GM12892 (cell line): ENCODE measurements around the gene EFCAB5. TPM values are rescaled to one million over a fixed set of nuclear protein-coding genes. Genes with fewer than 3 reads are reported as not detected.
"Not testable (repeated sequence)": the region's sequence is repeated elsewhere in the genome, so short reads cannot be mapped to it uniquely, and the experiment has no call there.

Experiments used
- DNase-seq: peaks from one replicate; pipeline ENCODE4 v3.0.0; 2011; ENCODE audit not compliant: insufficient read length
- FAIRE-seq: peaks from 2 replicates; lab custom pipeline; 2011; peaks lifted over from hg19 to GRCh38; lab: Jason Lieb, UNC
- POLR2A ChIP-seq: IDR thresholded peaks from 2 replicates; pipeline ENCODE4 v1.6.1; 2011; ENCODE audit warnings: low read depth, low read length, control low read depth
- POLR2AphosphoS5 ChIP-seq: IDR thresholded peaks from 2 replicates; pipeline ENCODE4 v1.6.1; 2011; ENCODE audit warnings: low read depth, low read length, control low read depth
- TAF1 ChIP-seq: IDR thresholded peaks from 2 replicates; pipeline ENCODE4 v1.6.1; 2011; ENCODE audit warnings: low read depth, mild to moderate bottlenecking, control low read depth, low read length, borderline replicate concordance
- polyA plus RNA-seq: library from polyadenylated mRNA; unstranded; fragments of >200 nt; gene quantifications from one replicate; pipeline ENCODE4 v1.2.1, GENCODE V29; 2012; ENCODE audit warnings: missing spikeins, inconsistent platforms; ENCODE audit not compliant: missing spikeins

The EFCAB5 gene
- polyA plus RNA-seq = 0.45 TPM

DNA sequence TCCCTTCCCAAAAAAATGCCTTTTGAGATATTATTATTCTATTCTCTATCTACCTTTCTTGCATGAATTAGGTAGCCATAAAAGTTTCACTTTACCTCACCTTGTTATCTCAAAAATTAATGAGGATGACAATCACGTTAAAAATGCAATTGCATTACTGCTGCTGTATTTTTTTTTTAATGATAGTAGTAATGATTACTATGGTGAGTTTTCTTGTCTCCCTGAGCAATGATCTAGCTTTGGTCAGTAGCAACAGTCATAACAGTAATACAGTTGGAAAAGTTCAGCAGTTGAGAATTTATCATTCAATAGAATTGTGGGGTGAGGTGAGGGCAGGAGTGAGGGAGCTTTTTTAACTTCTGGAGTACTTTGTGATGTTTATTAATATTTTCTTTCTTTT is at the start of gene EFCAB5:
EFCAB5 (plus strand) TSS at position 301 of the 400 bp plus-strand sequence. CDS start 163 bp downstream, outside the sequence.
- FAIRE-seq = no peak
- TF ChIP-seq POLR2A = no peak
- TF ChIP-seq TAF1 = no peak
- TF ChIP-seq POLR2AphosphoS5 = no peak
- DNase-seq = no peak

DNA sequence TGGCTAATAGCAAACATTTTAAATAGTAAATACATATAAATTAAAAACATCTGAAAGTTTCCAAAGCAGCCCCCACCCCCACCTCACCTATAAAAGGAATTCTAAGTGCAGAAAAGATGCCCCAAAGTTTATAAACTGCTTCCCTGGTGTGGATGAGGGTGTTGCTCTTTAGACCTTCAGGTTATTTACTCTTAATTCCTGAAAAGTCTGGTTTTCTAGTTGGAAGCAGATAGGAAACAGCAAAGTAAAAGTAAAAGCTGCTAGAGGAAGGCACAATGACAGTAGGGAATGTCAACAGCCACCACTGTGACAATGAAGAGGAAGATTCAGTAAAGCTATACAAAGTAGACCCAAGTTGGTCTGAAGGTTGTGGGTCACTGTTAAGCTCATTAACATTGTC is 49.2 kb upstream of the EFCAB5 start:
- DNase-seq = no peak
- FAIRE-seq = no peak
- no peak for TF ChIP-seq TAF1
- TF ChIP-seq POLR2AphosphoS5 = no peak
- TF ChIP-seq POLR2A = no peak

DNA sequence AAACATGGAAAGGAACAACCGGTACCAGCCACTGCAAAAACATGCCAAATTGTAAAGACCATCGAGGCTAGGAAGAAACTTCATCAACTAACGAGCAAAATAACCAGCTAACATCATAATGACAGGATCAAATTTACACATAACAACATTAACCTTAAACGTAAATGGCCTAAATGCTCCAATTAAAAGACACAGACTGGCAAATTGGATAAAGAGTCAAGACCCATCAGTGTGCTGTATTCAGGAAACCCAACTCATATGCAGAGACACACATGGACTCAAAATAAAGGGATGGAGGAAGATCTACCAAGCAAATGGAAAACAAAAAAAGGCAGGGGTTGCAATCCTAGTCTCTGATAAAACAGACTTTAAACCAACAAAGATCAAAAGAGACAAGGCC is 44.3 kb upstream of the EFCAB5 start:
- not testable (repeated sequence) for FAIRE-seq, DNase-seq

DNA sequence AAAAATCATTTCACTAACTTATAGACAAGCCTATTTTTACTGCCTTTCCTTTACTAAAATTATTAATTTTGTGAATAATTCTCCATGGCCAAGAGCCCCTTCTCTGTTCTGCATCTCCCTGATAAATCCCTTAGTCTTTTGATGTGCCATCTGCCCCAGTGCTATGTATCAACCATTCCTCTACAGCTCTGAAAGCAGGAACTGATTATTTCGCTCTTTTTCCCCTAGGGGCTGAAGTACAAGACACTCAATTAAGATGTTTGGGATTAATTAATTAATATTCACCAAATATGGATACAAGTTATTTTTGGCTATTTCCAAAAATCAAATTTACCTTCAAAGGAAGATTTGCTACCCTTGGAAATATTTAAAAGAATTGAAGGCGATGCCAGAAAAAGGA is 38.0 kb upstream of the EFCAB5 start:
- no peak for FAIRE-seq
- TF ChIP-seq TAF1 (no peak), POLR2AphosphoS5 (no peak), POLR2A (no peak)
- no peak for DNase-seq

DNA sequence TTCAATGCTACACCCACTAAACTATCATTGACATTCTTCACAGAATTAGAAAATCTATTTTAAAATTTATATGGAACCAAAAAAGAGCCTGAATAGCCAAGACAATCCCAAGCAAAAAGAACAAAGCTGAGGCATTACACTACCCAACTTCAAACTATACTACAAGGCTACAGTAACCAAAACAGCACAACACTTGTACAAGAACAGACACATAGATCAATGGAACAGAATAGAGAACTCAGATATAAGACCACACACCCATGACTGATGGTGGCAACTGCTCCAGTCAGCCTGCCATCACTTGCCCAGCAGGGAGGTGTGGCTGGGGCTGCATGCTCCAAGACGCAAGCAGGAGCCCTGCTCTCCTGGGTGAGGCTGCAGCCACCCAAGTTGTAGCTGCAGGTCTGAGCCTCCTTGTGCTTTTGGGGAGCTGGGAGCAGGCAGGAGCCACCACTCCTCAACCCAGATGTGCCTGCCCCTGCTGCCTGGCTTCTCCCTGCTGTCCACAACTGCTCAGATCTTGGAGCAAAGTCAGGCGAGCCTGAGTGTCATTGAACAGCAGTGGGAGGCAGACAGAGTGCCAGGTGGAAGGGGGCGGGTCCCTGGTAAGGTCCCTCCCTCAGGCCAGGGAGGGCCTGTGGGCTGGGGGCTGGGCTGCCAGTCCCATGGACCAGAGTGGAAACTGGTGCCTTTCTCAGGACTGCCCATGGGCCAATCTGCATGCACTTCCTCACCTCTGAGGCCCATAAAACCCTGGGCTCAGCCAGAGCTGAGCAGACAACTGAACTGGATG is 36.2 kb upstream of the EFCAB5 start:
- TF ChIP-seq POLR2A (no peak), POLR2AphosphoS5 (no peak), TAF1 (no peak)
- DNase-seq (no peak), FAIRE-seq (no peak)

DNA sequence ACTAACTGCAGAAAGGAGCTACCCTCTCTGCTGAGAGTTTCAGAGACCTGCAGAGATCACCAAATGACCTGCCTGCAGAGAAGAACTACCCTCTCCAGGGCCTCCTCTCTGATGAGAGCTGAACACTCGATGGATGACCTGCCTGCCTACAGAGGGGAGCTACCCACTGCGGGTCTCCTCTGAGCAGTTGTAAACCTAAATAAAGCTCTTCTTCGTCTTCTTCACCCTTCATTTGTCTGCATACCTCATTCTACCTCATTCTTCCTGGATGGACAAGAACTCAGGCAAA is 35.6 kb upstream of the EFCAB5 start:
- no peak for DNase-seq
- no peak for FAIRE-seq
- TF ChIP-seq TAF1 (no peak), POLR2A (no peak), POLR2AphosphoS5 (no peak)

DNA sequence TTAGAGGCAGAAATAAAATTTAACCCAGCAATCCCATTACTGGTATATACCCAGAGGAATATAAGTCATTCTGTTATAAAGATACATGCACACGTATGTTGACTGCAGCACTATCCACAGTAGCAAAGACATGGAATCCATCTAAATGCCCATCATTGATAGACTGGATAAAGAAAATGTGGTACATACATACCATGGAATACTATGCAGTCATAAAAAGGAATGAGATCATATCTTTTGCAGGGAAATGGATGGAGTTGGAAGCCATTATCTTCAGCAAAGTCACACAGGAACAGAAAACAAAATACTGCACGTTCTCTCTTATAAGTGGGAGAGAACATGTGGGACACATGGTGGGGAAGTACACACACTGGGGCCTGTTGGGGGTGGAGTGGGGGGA is 34.5 kb upstream of the EFCAB5 start:
- DNase-seq (no peak), FAIRE-seq (no peak)
- no peak for TF ChIP-seq TAF1
- no peak for TF ChIP-seq POLR2A
- no peak for TF ChIP-seq POLR2AphosphoS5

DNA sequence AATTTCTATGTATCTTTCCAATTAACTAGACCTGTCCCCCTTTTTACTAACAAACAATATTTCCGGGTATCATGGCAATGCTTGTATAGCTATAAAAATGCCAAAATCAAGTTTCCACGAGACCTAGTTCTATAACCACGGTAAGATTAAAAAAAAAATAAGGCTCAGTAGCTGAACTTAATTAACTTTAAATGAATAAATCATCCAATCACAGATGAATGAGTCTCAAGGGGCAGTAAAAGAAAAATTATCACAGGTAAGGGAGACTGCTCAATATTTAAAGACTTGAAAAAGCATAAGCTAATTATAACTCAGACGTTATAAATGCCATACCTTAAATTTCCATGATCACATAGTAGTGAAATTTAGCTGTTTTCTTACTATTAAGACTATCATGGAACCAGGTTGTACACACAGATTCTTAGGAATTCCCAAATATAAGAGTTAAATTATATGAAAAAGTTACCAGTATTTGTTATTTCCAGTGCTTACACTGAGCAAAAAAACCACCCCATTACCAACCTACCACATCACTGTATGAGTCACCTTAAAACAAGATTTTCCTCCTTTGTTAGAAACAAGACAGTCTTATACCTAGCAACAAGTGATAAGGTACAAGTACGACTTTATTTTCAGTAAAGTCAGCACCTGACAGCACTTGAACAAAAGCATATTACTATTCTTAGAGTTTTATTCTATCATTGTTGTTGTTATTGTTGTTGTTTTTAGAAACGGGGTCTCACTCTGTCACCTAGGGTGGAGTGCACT is 32.0 kb upstream of the EFCAB5 start:
- FAIRE-seq (no peak), DNase-seq (no peak)
- TF ChIP-seq POLR2AphosphoS5 = no peak
- TF ChIP-seq POLR2A = no peak
- no peak for TF ChIP-seq TAF1

DNA sequence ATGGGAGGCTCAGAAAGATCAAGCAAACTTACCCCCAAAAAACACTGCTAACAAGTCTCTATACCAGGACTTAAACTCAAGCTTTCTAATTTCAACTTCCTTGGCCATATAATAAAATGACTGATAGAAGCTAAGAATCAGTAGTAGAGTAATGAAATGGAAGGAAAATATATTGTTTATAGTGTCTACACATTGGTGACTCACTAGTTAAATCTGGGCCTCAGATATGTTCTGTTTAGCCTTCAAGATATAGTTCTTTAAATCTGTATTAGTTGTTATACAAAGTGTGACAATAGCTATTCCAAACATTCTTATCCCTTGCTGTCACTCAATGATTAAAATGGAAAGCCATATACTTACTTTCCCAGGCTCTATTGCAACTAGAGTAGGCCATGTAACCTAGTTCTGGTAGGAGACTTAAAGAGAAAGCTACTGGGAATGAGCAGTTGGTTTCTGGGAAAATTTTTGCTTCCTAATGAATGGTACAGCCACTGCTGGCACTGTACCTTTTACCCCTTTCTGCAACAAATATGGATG is 29.7 kb upstream of the EFCAB5 start:
- TF ChIP-seq POLR2A (no peak), TAF1 (no peak), POLR2AphosphoS5 (no peak)
- DNase-seq (no peak), FAIRE-seq (no peak)

DNA sequence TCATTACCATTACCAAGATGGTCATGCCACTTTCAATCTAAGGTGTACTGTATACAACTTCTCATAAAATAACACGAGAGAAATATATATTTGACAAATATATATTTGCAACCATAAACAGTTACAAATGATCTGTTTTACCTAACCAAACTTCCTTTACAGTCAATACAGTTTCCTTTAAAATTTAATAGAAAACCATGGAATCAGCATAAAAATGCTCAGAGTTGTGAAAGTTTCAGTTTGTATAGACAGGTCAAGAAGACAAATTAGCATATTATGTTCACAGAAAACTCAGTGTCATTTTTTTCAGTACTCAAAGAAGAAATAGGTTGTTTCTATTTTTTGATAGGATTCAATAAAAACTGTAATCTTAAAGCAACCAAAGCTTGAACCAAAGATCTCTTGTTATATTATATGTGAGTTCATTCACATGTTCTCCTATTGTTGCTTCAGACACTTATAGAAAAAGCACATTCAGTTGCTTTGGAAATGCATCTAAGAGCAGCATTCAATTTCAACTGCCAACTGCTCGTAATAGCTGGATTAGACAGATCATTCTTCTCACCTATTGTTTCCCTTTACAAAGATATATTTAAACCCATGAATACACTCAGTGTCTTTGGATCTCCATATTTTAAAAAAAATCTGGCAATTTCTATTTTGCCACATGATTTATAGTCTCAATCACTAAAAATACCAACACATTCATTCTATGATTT is 26.5 kb upstream of the EFCAB5 start:
- peak; percentile 17 for FAIRE-seq

DNA sequence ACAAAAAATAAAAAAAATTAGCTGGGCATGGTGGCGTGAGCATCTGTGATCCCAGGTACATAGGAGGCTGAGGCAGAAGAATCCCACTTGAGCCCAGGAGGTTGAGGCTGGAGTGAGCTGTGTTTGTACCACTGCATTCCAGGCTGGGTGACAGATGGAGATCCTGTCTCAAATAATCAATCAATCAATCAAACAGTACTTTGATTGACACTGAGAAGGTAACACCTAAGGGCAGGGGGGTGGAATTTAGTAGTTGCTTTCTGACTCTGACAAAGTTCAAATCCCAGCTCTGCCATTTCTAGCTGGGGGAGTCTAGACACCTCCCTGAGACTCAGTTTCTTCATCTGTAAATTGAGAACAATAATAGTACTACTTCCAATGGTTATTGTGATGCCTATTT is 23.4 kb upstream of the EFCAB5 start:
- peak; percentile 40 for FAIRE-seq

More for the DNA sequence above, 26.5 kb upstream of the EFCAB5 start:
- TF ChIP-seq TAF1 (no peak), POLR2AphosphoS5 (no peak), POLR2A (no peak)
- DNase-seq = no peak

More for the DNA sequence above, 23.4 kb upstream of the EFCAB5 start:
- TF ChIP-seq TAF1 = no peak
- no peak for TF ChIP-seq POLR2A
- TF ChIP-seq POLR2AphosphoS5 = no peak
- DNase-seq = no peak
